Frontal cortex (tissue), 4 donors: ENCODE measurements around the gene MAT2B. TPM values are rescaled to one million over a fixed set of nuclear protein-coding genes. Genes with fewer than 3 reads are reported as not detected.
A peak's percentile ranks its signal among the peaks of the same experiment; 100 is the strongest.

ENCODE experiments used
- DNase-seq, 2 donors: peaks; one replicate each; pipeline ENCODE4 v3.0.0; 2012; ENCODE audit warnings: low spot score in 2 of 2
- FAIRE-seq: peaks from 2 replicates; lab custom pipeline; 2012; peaks lifted over from hg19 to GRCh38; lab: Jason Lieb, UNC
- total RNA-seq: library from RNA; depleted of rRNA; stranded (reverse); fragments of >200 nt; gene quantifications from one replicate; pipeline ENCODE4 v1.2.3, GENCODE V29; 2014
- donor health status: control.
- donor health status: control.
- donor health status: control.

Gene MAT2B
- total RNA-seq, result 37.1 TPM

DNA sequence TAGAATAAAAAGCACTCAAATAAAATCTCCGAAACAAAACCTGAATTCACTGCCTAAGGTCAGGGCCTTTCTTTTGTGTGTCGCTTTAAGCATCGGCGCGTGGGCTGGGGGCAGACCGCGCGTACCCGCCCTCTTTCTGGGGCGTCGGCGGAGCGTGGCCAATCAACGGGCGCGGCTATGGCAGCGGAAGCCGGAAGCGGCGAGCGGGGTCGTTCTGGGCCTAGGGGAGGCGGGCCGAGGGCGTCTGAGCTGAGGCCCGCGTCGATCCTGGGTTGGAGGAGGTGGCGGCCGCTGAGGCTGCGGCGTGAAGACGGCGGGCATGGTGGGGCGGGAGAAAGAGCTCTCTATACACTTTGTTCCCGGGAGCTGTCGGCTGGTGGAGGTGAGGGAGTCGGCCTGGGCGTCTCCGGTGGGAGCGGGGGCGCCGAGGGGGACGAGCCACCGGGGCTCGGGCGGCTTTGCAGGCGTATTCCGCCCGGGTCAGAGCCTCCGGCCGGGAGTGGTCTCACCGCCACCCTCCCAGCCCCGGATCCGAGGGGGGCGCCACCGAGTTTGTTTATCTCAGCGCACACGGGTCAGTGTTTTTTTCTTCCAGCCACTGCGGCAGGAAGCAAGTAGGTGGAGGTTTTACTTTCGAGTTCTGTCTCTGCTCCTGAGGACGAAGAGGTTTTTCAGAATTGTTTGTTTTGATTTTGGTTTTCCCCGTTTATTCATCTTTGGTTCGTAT is at the start of gene MAT2B:
Gene MAT2B, plus strand, starts transcription at position 252 of the 727 bp plus-strand sequence. Its CDS starts 68 bp downstream, at position 320.
- FAIRE-seq (no peak), DNase-seq (peak; percentile 88)

DNA sequence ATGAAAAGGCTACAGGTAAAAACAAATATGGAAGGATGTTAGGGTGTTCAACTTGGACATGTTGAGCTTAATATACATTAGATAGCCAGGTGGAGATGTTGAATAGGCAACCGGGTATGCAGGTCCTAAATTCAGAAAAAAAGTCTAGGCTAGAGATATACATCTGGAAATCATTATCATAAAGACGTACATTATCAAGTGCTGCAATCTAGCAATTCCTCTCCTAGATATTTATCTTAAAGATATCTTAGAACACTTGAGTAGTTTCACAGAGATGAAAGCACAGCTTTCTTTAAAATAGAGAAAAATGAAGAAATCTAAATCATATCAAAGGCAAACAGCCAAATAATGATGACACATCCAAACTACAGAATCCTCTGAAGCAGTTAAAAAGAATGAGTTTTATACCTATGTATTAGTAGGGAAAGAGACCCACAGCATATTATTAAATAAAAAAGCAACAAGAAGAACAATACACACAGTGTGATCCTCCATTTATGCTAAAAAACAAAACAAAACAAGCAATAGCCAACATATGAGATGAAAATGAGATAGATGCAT is 49.3 kb upstream of the MAT2B start:
- FAIRE-seq, result no peak

DNA sequence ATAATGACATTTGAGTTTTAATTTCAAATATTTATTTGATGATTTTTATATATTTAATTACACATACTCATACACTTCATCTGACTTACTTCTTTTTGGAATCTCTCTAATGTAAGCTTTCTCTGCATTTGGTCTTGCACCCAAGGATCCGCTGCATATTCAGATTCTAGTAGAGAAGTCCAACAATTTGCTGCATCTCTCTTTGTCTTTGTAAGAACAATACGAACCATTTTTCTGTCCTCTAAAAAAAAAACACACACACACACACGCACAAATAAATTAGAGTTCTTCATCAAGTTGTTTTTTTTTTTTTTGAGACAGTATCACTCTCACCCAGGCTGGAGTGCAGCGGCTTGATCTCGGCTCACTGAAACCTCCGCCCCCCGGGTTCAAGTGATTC is 48.6 kb upstream of the MAT2B start:
- no peak for DNase-seq
- FAIRE-seq, result peak; percentile 48

More for the DNA sequence above, 49.3 kb upstream of the MAT2B start:
- no peak for DNase-seq

DNA sequence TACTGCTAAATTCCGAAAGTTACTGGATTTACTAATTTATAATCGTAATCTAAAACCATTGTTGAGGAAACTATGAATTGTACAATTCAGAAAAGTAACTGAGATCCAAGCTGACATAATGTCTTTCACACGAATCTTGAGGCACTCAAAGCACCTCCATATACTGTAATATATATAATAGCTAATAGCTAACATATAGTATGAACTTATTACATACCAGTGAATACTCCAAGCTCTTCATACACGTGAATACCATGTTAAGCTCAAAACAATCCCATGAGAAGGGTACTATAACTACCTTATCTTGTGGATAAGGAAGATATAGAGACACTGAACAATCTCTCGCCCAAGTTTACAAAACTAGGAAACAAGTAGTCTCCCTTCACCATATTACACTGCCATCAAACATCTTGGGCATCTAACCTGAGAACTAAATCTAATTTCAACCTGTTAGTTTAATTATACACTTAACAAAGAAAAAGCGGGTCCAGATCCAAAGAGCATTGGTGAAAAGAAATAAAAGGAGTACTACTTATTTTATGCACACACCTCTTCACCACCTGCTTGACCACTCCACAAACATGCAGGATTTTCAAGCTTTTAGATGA is 46.5 kb upstream of the MAT2B start:
- no peak for FAIRE-seq

DNA sequence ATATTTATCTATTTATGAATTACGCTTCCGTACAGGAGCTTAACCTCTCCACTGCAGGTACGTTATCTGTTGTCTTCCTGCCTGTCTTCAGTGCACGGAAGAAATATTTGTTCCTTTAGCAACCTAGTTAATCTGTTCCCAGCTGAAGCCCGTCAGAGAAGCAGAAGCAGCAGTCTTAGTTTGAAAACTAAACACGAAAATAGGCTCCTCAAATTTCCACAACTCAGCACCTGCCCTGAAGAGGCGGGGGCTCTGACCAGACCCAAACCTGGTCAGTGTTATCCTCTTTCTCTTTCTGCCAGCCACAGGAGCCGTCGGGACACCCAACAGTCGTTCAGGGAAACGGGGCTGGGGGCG is 46.0 kb upstream of the MAT2B start:
- DNase-seq, result no peak
- no peak for FAIRE-seq

More for the DNA sequence above, 46.5 kb upstream of the MAT2B start:
- DNase-seq, result no peak

DNA sequence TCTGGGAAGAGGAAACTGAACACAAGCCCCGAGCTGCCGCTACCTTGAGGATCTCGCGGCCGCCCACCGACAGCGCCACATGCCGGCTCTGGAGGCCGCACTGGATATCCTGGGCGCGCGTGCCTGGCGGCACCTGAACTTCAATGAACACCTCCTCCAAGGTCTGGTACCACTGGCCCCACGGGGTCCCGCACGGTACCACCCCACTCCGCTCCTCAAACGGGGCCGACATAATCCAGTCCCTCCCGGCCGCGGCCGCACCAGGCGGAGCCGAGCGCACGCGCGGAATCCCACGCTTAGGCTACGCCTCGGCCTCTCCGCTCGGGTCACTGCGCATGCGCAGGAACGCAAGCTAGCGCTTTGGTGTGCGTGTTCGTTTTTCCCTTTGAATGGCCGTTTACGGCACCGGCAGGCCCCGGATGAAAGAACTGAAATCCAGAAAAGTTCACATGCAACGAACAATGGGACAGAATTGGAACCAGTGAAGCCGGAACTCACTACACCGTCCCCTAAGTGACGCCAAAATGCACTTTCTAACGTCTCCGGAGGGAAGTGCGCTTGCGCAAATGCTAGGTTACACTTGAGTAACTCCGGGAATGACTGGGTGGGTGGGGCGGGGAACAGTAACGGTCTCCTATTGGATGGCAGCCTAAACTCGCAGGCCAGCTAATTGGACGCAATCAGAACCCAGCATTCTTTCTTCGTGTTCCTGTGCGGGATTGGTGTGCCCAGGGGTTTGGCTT is 45.4 kb upstream of the MAT2B start, which contains the start of gene NUDCD2:
Gene NUDCD2, minus strand, starts transcription at position 284 of the 743 bp plus-strand sequence. Its CDS starts 52 bp downstream, at position 232.
- FAIRE-seq (no peak), DNase-seq (peak; percentile 77 to 81)

DNA sequence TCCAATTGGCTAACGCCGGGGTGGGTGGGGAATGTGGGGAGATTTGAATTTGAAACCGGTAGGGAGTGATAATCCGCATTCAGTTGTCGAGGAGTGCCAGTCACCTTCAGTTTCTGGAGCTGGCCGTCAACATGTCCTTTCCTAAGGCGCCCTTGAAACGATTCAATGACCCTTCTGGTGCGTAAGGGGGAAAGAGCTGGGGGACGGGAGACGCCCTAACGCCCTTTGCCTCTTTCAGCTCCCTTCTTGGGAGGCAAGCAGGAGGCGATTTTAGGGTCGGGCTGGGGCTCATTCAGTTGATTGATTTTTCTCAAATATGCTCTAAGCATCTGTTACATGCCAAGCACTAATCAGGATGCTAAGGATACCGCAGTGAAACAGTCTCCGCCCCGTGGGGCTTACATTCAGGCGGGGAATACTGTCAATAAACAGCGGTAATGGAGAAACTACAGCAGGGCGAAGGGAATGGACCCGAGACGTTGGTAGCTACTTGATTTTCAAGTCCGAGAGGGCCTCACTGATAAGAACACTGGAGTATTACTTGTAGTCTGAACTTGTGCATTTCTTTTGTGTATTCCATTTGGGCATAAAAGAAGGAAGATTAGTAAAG is 44.8 kb upstream of the MAT2B start, which contains the start of gene HMMR:
Gene HMMR, plus strand, starts transcription at position 71 of the 610 bp plus-strand sequence. Its CDS starts 61 bp downstream, at position 132.
- DNase-seq (no peak), FAIRE-seq (no peak)

DNA sequence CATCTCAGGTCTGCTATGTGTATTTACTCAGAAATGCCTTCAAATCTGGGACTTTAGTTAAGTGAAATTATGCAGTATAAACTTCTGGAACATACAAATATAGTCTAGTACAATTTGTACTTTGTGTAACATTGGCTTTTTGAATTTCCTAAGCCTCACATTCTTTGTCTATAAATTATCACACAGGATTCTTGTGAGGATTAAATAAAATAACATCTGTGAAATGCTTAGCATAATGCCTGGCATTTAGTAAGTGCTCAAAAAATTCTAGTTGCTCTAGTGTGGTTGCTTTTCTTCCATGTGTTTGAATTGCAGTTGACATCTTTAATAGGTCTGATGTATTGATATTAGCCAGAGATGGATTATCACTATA is 42.4 kb upstream of the MAT2B start:
- DNase-seq (no peak), FAIRE-seq (no peak)

DNA sequence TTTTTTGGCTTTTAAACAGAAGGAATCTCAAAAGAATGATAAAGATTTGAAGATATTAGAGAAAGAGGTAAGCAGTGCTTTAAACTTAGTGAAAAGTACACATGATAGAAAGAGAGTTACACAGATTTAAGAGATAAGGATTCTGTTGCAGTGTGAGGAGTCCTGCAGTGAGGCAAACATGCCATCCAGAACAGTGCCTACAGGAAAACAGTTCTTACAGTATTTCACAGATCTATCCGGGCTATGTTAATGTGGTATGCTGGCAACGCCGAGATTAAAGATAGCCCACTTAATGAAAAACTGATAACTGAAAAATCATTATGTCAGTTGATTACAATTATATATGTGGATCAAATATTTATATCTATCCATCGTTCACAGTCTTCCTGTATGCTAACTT is 37.7 kb upstream of the MAT2B start:
- FAIRE-seq (no peak), DNase-seq (no peak)

DNA sequence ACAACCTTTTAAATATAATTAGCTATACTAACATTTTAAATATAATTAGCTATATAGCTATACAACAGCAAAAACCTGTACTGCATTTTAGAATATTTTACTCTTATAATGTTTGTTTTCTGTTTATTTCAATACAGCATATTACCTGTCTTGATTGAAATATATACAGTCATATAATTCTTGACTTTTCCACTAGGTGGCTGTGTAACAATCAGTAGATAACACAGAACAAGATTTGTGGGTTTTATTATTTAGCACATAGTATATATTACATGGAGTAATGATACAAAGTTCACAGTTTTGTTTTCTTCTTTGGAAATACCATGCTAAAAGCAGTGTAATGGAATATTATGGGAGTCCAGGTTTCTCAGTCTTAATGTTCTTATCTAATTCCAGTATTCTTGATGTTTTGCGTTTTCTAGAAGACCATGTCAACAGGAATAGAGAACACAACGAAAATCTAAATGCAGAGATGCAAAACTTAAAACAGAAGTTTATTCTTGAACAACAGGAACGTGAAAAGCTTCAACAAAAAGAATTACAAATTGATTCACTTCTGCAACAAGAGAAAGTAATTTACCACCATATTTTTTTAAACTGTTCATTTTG is 31.7 kb upstream of the MAT2B start:
- DNase-seq, result no peak
- peak; percentile 74 for FAIRE-seq

DNA sequence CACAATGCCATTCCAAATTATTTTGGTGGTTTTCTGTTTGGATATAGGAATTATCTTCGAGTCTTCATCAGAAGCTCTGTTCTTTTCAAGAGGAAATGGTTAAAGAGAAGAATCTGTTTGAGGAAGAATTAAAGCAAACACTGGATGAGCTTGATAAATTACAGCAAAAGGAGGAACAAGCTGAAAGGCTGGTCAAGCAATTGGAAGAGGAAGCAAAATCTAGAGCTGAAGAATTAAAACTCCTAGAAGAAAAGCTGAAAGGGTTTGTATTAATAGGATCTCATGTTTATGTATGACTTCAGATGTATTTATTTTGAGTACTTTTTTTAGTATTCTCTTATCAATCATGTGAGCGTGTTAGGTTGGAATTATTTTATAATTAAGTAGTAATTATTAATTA is 30.0 kb upstream of the MAT2B start:
- FAIRE-seq (no peak), DNase-seq (no peak)

DNA sequence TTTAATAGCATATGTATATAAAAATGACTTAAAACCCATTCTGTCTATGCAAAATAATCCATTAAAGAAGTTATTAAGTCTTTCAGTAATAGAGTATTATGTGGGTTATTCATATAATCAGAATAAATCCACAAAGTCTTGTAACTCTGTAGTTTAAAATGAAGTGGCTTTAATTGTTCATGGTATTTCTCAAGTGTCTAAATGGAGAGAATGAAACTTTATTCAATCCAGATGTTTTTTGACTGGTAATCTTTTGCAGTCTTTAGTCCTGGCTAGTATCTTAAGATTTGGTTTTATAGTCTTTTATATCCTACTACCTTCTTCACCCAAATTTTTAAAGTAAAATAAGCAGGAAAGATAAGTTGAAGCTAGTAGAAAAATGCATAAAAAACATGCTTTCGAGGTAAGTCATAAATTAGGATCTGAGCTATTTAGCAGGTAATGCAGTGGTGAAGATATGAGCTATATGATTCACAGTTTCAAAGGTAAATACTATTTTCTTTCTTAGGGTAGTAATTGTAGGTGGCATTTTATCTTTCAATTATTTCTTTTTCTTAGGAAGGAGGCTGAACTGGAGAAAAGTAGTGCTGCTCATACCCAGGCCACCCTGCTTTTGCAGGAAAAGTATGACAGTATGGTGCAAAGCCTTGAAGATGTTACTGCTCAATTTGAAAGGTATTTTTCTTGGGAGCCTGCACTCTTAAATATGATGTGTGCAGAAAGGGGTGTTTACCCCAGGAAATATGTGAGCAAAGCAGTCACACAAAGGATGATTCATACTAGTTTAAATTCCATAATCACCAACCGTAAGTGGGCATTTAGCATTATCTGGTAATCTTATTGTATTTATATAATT is 27.1 kb upstream of the MAT2B start:
- DNase-seq, result no peak

DNA sequence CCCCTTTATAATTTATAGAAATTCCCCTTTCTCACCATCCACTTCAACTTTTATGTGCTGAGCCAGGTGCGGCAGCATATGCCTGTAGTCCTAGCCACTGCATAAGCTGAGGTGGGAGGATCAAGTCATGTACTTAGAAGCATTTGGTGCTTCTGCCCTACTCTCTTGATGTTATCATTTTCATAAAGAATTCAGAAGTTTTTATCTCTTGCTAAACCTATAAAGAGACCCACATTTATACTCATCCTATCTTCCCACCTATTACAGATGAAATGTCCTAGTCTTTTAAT is 26.5 kb upstream of the MAT2B start:
- DNase-seq (no peak), FAIRE-seq (no peak)

More for the DNA sequence above, 27.1 kb upstream of the MAT2B start:
- no peak for FAIRE-seq

DNA sequence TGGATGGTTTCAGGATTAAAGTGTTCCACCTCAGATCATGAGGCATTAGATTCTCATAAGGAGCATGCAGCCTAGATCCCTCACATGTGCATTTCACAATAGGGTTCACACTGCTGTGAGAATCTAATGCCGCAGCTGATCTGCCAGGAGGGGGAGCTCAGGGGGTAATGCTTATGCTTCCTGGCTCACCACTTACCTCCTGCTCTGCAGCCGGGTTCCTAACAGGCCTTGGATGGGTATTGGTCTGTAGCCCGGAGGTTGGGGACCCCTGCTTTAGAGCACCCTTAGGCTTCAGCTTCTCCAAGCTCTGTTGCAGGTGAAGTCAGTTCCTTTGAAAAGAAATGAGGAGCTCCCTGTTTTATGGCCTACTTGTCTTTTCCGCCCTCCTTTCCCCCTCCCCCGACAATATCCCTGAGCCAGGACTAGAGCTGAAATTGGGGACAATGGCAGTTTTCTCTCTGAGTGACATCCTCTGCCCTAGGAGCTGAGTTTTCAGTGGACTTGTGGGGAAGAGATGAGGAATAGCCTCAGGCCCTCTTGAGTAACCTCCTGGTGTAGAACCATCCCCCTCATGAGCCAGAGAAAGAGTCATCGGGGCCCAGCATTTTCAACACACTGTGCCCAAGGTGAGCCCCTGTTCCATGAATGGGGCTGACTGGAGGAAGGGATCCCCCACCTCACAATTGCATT is 16.2 kb upstream of the MAT2B start:
- DNase-seq (no peak), FAIRE-seq (no peak)

DNA sequence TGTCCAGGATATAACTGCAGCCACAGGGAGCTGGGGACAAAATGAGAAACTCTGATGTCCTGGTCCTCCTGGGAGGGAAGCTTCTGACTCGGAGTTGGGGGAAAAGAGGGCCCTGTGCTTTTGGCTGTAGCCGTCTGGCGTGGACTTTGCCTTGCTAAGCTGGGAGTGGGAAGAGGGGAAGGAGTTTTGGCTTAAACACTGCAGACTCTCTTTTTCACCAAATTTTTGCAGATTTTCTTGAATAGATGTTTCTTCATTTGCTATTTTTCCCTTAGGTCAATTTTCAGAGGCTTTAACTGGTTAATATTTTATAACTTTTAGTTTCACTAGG is 15.7 kb upstream of the MAT2B start:
- DNase-seq (no peak), FAIRE-seq (no peak)

DNA sequence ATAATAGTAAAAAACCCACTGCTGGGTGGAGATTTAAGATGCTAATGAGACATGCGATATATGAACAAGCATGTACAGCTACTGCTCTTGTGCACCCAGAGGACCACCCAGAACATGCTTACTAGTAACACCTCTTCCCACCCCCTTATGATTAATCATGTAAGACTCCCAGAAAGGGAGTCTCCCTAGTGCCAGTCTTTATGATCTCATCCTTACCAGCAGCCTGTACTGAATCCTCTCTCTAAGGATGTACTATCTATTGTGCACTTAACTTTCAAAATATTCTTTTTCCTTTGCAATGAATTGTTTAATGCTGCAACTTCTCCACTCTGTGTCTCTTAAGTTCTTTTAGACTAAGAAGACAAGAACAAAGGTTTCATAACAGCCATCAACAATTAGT is 9.1 kb upstream of the MAT2B start:
- DNase-seq (no peak), FAIRE-seq (no peak)

DNA sequence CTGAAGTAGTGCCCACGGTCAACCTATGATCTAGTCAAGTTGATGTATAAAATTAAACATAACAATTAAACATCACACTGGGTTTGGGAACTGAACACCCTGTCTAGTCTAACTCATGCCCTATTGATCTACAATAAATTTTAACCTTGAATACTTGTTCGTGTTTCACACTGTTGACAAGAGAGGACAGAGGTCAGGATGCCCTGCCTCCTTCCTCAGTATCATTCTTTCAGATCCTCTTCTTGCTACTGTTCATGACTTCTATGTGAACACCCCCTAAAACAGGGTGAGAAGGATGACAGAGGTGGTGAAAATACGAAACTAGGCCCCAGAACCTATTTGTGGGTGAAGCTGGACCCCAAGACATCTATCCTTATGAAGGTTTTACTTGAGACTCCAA is 8.1 kb upstream of the MAT2B start:
- FAIRE-seq, result no peak
- DNase-seq, result no peak

DNA sequence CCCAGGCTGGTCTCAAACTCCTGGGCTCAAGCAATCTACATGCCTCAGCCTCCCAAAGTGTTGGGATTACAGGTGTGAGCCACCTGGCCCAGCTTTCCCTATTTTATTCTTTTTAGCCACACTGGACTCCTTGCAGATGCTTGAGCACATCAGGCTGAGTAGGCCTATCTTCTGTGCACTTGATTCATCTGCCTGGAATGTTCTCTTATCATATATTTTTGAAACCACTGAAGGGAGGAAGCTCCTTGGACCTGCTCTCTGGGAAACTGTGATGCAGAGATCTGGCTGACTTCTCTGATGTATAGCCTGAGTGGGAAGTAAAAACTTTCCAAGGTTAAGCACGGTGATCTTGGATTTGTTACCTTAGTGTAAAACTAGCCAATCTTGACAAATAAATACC is 6.5 kb upstream of the MAT2B start:
- FAIRE-seq (no peak), DNase-seq (no peak)

DNA sequence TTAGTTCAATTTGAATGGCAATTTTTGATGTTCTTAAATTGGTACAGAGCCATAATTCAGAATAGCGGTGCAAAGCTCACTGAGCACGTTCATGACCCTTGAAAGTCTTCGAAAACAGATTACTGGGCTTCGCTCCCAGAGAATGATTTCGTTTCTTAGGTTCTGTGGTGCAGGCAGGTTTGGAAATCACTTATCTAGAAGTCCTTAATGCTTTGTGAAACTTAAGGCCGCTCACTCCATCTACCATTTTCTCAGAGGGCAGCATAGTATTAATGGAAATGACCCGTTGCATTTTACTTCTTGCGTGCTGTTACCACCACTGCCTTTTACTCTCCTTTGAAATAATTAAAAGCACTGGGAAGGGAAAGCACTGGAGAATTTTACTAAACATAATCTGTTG is 2.9 kb upstream of the MAT2B start:
- no peak for FAIRE-seq
- DNase-seq, result no peak
